NCI-H2196 (cell line): Measurements from ENCODE around the gene LUC7L.
"Not testable (repeated sequence)": the region's sequence is repeated elsewhere in the genome, so short reads cannot be mapped to it uniquely, and the experiment has no call there.

ENCODE experiments used
- DNase-seq: peaks from one replicate; lab custom pipeline; 2025; ENCODE audit not compliant: unreplicated experiment; lab: John Stamatoyannopoulos, UW

LUC7L gene

GRCh38 chr16:230351-230750 is 1.1 kb upstream of the LUC7L start:
- DNase-seq, result not testable (repeated sequence)

- DNase-seq, result no peak
Measured at GRCh38 chr16:229731-230281, 557 bp upstream of the LUC7L start.

DNA sequence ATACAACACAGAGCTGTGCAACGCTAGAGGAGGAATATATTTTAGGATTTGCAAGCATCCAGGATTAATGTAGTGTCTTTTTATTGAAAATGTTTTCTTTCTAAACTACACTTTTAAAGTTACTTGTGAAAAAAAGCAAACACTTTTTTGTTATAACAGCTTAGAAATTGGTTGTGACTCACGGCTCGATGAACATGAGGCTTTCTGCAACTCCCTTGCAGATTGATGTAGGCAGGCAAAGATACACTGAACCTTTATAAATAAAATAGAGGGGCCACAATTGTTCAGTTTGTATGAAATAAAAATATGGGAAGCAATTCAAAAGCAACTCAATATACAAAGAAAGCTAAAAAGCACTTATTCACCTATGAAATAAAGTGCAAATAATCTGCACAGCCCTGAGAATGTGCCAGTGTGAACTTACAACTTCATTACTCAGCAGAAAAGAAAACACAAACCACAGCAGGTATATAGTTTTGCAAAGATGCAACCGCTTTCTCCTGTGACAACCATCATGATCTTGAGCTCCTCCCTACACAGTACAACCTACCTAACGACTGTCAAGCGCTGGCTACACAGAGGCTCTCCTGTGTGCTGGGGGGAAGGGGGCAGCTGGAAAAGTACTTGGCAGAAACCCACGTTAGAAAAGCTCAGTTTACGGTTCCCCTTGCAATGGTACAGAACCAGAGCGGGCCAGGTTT is 948 bp downstream of the LUC7L start:
- DNase-seq, result peak; percentile 39

DNA sequence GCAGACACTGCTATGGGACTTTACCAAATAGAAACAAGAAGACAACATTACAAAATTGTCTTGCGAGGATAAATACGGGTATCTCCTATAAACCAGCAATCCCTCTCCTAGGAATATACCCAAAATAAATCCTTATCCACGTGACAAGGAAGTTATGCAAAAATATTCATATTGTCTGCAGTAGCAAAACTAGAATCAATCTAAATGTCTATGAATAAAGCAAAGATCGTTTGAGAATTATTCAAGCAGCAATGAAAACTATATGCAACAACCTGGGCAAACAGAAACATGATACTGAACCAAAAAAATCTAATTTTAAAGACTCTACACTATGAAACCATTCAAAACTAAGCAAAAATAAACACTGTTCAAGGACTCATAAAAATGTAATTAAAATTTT is 9.2 kb downstream of the LUC7L start:
- DNase-seq, result no peak

DNA sequence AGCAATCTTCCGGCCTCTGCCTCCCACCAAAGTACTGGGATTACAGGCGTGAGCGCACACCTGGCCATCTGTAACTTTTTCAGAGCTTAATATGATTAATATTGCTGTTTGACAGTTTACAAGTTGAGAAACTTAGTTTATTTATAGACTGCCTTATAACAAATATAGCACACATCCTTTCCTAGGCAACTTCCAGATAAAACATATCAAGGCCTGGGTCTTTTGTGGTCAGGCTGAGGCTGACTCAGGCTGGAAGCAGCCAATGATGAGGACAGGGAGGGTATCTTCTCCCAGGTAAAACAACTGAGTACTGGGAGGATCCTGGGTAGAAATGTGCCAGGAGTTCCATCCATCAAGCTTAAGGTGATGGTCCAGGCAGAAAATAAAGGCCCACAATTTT is 16.2 kb downstream of the LUC7L start:
- DNase-seq, result no peak

DNA sequence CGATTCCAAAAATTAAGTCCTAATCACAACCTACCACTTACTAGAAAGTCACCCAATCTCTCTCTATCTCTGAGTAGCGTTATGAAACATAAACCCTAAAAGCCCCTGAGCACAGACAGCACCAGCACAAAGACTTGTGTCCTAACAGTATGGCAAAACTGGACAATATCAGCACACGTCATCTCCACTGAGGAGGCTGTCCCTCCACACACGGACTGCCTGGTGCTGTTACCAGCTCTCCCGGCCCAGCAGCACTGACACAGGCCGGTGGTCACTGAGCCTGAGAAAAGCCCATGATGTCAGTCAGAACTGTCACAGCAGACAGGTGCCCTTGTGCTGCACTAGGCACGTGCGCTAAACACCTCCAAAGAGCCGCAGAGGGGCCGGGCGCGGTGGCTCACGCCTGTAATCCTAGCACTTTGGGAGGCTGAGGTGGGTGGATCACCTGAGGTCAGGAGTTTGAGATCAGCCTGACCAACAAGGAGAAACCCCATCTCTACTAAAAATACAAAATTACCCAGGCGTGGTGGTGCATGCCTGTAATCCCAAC is 17.5 kb downstream of the LUC7L start:
- DNase-seq, result not testable (repeated sequence)

DNA sequence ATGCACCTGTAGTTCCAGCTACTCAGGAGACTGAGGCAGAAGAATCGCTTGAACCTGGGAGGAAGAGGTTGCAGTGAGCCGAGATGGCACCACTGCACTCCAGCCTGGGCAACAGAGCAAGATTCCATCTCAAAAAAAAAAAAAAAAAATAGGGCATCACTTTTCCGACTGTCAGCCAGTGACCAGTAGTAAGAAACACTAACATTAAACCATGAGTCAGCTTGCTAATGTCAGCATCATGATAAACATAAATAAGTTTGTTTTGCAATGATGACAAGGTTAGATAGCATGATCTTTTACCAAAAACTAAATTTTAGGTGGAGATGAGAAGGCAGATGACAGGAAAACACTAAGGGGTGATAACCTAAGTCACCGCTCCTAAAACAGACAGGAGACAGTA is 19.9 kb downstream of the LUC7L start:
- DNase-seq, result not testable (repeated sequence)

- DNase-seq, result not testable (repeated sequence)
Measured at GRCh38 chr16:204046-204445, 25.2 kb downstream of the LUC7L start.

GRCh38 chr16:203246-203645 is 26.0 kb downstream of the LUC7L start:
- no peak for DNase-seq

GRCh38 chr16:200388-200787 is 28.9 kb downstream of the LUC7L start:
- DNase-seq, result no peak

GRCh38 chr16:194516-194915 is 34.7 kb downstream of the LUC7L start:
- no peak for DNase-seq

DNA sequence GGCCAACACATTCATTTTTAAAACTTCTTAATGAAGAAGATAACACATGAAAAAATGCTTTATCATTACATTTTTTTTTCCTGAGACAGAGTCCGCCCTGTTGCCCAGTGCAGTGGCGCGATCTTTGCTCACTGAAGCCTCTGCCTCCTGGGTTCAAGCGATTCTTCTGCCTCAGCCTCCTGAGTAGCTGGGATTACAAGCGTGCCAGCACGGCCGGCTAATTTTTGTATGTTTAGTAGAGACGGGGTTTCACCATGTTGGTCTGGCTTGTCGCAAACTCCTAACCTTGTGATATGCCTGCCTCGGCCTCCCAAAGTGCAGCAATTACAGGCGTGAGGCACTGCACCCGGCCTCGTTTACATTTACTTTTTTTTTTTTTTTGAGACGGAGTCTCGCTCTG is 35.8 kb downstream of the LUC7L start:
- no peak for DNase-seq

DNA sequence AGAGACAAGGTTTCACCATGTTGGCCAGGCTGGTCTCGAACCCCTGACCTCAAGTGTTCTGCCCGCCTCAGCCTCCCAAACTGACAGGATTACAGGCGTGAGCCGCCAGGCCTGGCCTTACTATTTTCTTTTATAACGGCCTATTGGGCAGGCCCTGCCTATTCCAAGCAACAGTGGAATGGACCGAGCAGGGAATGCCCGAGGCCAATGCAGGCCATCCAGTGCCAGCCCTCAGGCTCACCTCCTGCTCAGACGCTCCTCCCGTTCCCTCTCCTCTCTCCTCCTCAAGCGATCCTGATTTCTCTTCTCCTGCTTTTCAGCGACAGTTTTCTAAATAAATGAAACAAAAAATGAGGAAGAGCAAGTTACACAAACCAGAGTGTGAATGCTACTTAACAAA is 36.6 kb downstream of the LUC7L start:
- DNase-seq, result no peak

DNA sequence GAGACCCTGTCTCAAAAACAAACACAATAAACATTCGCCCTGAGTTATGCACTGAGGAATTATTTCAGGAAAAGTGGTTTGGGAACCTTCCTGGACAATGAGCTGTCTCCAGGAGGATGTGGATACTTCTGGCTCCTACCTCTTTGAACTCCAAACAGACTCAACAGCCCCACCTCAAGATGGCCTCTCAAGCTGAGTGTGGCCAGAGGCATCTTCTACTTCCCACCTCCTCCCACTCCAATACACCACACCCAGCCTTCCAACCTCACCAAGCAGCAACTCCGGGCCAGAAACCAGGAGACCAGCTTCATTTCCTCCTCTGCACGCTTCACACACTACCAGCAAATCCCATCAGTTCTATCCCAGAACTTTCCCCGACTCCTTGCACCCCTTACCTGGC is 37.4 kb downstream of the LUC7L start:
- DNase-seq, result no peak

DNA sequence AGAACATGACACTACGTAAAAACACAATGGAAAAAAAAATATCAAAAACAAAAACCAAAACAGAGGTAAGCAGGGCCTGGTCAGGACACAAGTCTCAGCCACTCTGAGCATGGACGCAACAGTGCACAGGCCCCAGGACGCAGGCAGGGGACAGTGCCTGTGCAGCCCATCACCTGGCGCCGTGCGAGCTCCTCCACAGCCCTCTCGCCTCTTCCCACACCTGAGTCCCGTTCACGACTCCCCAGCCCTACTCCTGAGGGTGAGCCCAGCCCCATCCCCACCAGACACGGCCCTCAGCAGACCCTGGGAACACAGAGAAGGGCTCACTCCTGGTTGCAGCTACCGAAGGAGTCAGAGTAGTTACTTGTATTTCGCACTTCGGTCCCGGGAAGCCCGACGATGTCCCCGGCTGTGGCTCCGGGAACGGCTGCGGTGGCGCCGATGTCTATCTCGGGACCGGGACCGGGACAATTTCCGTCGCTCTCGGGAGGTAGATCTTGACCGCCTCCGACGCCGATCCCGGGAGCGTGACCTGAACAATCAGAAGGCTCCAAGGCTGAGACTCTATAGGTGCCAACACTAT is 39.6 kb downstream of the LUC7L start:
- no peak for DNase-seq

DNA sequence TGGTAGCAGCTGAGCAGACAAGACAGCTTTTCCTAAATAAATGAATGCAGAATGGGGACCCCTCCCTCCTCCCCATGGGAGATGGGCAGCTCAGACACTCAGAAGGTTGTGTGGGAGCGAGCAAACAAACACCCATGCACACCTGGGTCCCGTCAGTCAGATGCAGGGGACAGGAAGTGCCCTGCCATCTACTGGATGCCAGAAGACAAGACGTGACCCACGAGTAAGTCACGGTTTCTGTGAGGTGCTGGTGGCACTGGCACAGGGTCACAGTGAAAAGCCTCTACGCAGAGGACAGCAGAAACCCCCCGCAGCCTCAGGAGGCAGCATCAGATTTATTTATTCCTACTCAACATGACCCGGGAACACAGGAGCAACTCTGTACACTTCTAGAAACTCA is 40.6 kb downstream of the LUC7L start:
- no peak for DNase-seq

DNA sequence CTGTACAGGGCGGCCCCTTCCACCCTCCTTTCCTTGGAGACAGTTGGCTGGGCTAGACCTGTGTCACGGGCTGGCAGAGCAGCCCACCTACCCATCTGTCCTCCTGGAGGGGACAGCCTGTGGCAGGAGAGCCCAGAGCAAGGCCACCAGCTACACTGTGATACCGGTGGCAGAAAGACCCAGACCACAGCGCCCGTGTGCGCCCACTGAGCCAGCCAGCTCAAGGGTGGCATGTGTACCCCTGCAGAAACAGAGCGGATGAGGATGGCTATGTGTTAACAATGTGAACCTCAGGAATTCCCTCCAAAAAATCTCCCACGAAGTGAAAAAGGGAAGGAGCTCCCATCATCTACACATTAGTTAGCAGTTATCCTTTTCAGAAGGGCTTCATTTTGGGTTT is 41.9 kb downstream of the LUC7L start:
- DNase-seq, result no peak

DNA sequence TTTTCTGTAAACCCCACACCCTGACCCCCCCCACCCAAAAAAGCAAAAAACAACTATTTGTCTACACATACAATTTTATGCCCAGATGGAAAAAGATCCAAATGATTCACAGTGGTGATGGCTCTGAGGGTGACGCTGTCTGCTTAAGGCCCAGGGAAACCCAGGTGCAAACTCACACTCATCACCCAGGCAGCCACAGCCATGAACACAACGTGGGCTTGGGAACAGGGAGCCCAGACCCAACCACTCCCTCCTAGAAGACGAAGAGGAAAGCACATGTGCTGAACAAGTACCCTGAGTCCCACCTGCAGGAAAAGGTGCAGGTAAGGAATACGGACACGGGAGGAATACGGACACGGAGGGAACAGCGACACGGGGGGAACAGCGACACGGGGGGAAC is 43.6 kb downstream of the LUC7L start:
- DNase-seq, result no peak

DNA sequence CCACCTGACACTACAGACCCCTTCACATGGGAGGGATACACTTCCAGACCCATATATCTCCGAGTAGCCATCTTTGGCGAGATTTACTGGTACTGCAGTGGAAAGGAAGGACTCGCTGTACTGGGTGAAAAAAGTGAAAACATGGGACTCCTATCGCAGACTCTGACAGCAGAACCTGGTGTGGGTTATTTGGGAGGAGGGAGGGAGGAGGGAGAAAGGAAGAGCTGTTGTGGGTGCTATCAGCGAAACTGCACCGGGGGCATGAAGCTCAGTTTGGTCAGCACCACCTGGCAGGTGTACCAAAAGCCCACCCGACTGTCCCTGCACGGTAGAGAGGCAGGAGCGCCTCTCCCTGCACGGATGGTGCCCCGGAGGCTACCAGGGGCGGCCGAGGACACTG is 44.0 kb downstream of the LUC7L start:
- no peak for DNase-seq

GRCh38 chr16:183005-183404 is 46.2 kb downstream of the LUC7L start:
- DNase-seq, result no peak

DNA sequence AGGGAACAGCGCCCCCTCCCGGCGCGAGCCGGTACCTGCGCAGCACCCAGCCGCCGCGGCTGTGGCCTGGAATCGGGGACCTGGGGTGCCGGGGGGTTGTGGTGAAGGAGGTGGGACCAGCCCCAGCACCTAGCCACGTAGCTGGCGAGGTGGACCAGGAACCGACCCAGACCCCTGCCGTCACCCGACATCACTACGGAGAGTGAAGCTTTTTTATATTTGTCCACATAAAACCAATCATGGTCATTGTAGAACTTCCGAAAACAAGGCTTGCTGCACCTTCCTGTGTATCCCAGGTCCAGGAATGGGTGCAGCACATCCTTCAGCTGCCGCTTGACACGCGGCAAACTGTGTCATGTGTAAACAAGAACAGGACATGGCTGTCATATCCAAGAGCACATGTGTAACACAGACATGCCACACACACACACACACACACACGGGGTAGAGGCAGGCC is 47.7 kb downstream of the LUC7L start:
- no peak for DNase-seq
